NCI-H1048 (cell line): ENCODE measurements around the gene COQ5.
"Not testable (repeated sequence)": the region's sequence is repeated elsewhere in the genome, so short reads cannot be mapped to it uniquely, and the experiment has no call there.

Experiments
- DNase-seq: peaks from one replicate; lab custom pipeline; 2025; lab: John Stamatoyannopoulos, UW

The COQ5 gene, protein sequence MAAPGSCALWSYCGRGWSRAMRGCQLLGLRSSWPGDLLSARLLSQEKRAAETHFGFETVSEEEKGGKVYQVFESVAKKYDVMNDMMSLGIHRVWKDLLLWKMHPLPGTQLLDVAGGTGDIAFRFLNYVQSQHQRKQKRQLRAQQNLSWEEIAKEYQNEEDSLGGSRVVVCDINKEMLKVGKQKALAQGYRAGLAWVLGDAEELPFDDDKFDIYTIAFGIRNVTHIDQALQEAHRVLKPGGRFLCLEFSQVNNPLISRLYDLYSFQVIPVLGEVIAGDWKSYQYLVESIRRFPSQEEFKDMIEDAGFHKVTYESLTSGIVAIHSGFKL

DNA sequence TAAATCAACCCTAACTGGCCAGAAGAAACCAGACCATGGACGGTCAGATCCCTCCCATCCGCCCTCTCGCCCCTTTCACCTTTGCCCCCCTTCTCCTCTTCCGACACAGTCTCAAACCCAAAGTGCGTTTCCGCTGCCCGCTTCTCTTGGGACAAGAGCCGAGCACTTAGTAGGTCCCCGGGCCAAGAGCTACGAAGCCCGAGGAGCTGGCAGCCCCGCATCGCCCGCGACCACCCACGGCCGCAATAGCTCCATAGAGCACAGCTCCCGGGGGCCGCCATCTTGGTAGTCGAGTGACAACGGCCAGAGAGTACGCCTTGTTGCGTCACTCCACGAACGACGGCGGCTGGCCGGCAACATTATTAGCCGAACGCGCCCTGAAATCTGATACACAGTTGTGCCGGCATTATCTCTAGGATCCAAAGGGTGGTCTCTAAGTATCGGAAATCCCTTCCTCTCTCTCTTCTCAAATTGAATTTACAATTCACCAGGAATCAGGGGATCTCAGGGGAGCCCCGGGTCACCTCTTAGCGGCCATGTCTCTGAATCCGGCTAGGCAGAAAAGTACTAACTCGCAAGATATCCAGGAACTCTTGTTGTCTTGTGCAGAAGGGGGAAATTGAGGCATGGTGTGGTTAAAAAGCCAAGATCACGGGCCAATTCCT lies at the start of gene COQ5:
Gene COQ5 (minus strand): TSS at position 298 of the 665 bp plus-strand sequence. CDS start 17 bp downstream, at position 281.
- peak; percentile 57 for DNase-seq

DNA sequence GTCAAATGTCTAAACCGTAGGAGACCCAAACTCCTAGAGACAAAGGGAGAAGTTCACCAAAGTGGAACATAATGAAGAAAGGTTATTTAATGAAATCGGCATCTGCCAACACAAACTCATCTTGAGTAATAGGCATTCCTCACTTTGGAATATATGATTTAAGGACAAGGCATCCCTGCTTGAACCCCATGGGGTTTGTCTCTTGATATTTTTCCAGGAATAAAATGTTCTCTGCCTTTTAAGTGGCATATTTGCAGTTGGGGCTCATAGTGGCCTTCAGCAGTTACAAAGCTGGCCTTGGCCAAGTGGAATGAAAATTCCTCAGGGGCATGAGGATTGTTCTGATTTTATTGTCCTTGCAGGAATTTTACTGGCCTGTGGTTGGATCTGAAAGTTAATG lies 45.1 kb upstream of the COQ5 start:
- no peak for DNase-seq

DNA sequence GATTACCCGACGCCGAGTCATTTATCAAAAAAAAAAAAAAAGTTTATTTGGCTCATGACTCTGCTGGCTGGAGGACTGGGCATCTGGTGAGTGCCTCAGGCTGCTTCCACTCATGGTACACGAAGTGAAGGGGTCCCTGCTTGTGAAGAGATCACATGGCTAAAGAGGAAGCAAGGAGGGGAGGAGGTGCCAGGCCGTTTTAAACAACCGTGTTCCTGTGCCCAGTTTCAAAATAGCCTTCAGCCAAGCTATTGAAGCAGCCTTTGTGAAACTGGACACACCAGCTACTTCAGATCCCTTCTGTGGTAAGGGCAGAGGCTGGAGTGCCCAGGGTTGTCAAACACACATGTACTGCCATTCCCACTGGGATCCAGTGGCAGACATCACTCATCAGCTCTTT lies 44.6 kb upstream of the COQ5 start:
- DNase-seq, result no peak

DNA sequence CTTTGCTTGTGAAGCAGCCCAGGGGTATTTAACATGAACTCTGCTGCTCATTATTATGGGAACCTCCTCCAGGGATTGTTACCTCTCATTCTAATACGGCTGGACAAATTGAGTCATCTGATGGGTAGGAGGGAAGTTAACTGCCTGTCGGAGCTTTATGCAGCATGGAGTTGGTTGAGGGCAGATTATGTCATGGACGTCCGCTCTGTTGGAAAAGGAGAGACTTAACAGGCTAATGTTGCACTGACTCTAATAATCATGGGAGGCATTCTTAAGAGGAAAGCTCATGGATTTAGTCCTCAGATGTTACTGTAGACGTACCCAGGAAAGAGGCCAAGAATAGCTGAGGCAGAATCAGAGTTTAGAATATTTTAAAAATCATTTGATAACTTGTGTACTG lies 42.3 kb upstream of the COQ5 start:
- no peak for DNase-seq

DNA sequence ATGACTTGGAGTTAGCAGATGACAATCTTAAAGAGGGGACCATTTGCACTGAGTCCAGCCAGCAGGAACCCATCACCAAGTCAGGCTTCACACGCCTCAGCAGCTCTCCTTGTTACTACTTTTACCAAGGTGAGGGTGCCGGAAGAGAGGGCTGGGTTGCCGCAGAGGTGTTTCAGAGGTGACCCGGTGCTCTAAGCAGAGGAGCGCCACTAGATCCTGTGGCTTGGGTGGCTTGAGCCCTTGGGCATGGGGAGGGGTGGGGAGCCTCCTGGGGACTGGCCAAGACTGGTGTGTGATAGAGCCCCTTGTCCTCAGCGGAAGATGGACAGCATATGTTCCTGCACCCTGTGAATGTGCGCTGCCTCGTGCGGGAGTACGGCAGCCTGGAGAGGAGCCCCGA lies 34.5 kb upstream of the COQ5 start:
- DNase-seq, result no peak

DNA sequence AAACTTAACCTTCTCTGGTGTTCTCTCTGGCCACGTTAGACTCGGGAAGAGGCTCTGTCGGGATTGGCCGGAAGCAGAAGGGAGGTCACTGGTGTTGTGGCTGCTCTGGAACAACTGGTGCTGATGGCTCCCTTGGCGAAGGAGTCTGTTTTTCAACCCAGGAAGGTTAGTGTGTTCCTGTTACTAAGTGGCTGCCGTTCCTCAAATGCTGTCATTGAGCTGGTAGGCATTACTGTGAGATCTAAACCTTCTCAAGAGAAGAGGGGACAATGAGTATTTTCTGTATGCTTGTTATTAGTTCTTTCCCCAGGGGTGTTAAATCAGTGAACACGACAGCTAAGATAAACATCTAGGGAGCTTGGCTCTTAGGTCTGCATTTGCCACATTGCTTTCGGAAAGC lies 33.9 kb upstream of the COQ5 start:
- DNase-seq, result no peak

DNA sequence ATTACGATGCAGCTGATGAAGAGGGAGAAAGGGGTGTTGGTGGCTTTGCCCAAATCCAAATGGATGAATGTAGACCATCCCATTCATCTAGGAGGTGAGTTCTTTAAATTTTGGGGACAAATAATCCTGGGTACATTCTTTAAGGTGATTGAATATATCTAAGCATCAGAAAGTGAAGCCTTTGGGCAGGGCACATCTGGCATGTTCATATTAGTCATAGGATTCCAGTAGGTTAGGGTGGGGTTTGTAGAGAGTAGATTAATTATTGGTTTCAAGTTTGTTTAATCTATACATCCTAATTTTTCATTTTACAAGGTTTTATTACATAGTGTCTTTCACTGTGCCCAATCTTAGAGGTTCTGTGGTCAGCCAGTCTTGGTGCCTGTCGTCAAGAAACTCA lies 28.6 kb upstream of the COQ5 start:
- no peak for DNase-seq

DNA sequence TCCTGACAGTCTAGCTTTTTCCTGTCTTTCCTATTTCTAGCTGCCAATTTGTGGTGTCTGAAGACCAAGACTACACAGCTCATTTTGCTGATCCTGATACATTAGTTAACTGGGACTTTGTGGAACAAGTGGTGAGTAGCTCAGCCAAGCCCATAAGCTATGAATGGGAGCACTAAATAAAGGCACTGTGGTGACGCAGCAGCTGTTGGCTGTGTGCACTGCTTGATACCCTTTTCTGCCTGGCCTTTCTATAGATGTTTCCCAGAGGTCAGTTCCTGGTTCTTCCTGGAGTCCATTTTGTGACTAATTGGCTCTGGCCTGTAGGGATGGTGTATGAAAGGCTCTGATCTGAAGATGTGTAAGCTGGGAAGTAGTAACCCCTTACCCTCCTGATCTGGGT lies 25.7 kb upstream of the COQ5 start:
- DNase-seq, result no peak

DNA sequence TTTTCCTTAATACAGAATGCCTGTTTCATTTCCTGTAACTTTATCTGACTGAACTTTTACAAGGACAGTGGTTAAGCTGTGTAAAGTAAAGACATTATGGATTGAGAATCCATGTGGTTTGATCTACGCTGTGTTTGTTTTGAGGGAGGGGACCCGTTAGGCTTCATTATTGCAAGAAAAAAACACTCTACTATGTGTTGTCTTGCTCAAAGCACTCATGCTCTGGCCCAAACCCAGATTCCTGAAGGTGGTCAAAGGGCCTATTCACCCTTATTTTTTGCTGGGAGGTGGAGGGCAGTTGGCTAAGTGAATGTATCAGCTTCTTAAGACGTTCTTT lies 17.1 kb upstream of the COQ5 start:
- no peak for DNase-seq

DNA sequence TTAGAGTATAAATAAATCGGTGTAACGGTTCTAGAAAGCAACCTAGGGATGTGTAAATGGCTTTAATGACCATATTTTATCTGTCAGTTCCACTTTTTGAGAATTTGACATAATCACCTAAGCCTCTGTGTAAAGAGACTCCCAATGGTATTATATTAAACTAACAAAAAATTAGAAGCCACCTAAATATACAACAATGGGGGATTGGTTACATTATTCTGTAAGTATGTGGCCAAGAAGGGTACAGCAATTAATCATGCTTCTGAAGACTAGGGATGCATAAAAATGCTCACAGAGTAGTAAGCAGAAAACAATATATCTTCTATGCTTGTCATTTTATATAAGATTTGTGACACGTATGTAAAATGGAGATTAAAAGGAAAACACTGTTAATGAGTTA lies 15.7 kb upstream of the COQ5 start:
- no peak for DNase-seq

DNA sequence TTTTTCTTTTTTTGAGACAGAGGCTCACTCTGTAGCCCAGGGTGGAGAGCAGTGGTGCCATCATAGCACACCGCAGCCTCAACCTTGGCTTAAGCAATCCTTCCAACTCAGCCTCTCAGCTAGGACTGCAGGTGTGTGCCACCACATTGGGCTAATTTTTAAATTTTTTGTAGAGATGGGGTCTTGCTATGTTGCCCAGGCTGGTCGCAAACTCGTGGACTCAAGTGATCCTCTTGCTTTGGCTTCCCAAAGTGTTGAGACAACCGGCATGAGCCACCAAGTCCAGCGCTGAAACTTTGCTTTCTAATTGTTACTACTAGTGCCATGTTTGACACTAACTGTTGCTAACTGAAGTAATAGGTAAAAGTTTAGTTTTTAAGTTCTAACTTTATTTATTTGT lies 13.2 kb upstream of the COQ5 start:
- DNase-seq, result no peak

DNA sequence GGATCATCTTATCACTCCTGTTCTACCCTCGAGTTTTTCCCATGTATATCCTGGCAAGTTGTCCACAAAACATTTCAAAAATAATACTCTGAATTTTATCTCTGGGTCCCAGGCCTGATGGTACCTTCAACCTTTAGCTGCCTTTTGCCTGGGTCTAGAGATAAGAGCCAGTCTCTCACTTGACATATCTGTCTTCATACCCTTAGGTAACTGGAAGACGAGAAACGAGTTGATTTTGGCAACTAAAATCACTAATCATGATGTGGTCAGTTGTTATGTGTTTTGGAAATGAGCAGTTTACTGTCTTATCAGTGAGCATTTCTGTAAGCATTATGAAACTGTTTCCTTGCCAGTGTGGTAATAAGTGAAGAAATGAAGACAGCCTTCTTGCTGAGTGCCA lies 11.5 kb upstream of the COQ5 start:
- DNase-seq, result no peak

DNA sequence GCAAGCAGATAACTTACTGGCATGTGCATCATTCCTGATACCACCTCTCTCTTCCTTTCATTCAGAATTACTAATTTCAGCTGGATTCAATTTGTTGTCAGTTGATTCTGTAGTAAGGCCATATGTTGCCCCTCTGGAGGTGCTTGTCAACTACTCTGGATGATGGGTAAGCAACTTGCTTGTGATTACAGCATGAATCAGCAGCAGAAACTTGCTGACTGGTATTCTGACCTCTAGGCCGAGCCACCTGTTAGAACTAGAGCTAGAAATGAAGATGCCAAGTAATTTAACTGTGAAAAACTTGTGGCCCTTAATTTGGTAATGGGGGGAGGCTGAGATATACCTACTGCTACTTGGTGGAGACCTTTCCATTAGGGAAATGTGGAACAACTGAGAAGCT lies 10.3 kb upstream of the COQ5 start:
- no peak for DNase-seq

DNA sequence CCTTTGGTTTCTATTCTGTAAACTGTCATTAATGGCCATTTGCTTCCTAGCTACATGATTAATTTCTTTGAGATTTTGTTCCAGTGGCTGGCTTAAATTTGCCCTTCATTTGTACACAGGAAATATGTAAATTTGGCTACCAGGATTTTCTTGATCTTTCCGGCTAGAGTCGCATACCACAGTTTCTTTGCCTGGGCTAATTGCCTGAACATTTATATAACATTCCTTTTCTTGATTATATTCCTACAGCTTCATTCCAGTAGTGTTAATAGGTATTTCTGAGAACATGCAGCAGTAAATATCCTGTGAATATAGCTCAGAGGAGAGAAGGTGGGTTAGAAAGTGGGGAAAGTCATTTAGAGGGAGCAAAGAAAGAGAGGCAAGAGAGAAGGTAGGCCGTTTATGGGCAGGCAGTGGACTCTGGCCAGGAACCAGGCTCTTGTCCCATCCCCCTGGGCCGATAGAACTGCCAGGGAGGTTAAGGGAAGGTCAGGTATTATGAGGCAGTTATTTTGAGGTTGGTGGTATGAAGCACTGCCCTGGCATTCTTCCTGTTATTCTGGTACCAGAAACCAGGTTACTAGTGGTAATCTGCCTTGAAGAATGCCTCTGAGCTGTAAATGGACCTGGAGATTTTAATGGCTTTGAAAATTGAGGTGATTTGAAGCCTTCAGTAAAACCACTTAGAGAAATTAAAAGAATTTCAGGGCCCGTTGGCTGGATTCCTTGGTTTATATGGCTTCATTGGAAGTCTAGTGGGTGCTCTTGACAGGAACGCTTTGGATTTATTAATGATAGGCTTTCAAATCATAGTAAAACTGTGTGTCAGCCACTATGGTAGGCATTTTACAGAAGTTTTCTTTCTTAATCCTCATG lies 9.6 kb upstream of the COQ5 start:
- no peak for DNase-seq

DNA sequence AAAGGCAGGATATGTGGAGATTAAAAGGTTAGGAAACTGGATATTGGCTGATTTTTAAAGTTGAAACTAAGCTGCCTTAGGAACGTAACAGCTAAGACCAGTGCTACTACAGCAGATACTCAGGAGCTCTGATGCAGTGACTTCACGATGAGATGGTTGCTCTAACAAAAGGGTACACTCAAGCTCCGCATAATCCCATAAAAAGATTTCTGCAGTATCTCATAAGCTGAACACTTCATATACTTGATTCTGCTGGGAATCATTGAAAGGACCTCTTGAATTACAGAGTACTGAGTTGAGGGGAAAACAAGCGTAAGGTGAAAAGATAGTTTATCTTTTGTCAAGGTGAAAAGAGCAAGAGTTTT lies 8.9 kb upstream of the COQ5 start:
- DNase-seq, result no peak

DNA sequence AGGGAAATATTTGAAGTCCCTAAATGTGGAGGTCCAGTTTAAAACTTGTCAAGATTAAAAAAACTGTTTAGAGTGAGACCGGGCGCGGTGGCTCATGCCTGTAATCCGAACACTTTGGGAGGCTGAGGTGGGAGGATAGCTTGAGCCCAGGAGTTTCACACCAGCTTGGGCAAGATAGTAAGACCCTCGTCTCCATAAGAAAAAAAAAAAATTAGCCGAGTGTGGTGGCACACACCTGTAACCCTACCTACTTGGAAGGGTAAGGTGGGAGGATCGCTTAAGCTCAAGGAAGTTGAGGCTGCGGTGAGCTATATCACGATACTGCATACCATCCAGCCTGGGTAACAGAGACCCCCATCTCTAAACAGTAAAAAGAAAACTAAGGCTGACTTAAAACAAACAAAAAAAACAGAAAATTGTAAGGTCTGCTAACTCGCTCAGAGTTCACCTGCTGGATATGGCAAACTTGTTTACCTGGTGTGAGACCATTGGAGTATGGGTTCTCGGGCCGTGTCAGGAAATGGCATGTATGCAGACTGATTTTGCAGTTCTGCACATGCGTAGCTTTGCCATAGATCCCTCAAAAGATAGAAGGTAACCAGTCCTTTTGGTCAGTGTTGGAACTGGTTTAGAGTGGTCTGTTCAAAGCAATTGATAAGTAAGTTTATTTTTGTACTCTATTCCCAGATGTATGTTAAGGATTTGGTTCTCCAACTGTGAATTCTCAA lies 7.3 kb upstream of the COQ5 start:
- no peak for DNase-seq

DNA sequence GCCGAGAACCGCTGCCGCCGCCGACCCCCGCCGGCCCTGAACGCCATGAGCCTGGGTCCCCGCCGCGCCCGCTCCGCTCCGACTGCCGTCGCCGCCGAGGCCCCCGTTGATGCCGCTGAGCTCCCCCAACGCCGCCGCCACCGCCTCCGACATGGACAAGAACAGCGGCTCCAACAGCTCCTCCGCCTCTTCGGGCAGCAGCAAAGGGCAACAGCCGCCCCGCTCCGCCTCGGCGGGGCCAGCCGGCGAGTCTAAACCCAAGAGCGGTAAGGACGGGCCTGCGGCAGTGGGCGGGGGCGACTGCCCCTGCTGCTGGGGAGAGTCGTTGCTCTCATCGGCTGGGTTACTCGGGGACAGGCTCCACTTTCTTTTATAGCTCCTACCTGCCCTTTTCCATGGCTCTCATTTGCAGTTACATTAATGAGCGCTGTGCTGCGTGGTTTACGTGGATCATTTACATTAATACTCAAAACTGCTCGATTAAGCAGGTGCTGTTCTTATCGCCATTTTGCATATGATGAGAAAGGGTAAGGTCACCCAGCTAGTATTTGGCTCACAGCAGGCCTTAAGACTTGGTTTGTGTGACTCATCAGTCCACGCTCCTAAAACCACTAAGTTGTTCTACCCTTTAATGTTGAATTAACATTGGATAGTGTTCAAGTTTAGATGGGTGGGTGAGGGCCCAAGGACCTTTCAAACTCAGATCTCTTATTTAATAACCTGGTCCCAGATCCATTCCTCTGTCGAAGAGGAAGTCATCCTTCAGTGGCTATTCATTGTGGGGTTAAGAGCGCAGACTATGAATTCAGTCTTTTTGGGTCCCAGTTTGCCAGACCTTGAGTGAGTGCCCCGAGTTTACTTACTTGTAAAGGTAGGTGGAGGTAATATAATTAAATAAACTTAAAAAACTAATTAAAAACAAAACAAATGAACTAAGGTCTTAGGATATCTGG lies 6.0 kb upstream of the COQ5 start:
- no peak for DNase-seq

DNA sequence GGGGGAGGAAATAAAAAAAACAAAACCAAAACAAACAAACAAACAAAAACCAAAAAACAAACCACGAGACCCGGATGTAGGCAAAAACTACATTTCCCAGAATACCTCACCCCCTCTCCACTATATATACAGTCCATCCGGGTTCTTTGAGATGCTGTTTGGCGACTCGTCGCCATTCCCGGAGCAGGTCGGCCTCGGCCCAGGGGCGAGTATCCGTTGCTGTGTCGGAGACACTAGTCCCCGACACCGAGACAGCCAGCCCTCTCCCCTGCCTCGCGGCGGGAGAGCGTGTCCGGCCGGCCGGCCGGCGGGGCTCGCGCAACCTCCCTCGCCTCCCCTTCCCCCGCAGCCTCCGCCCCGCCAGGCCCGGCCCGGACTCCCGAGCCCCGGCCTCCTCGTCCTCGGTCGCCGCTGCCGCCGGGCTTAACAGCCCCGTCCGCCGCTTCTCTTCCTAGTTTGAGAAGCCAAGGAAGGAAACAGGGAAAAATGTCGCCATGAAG lies 5.3 kb upstream of the COQ5 start, which contains the start of gene RNF10:
Gene RNF10 (plus strand): TSS at position 154 of the 500 bp plus-strand sequence. CDS start 456 bp downstream, outside the sequence.
- peak; percentile 65 for DNase-seq

DNA sequence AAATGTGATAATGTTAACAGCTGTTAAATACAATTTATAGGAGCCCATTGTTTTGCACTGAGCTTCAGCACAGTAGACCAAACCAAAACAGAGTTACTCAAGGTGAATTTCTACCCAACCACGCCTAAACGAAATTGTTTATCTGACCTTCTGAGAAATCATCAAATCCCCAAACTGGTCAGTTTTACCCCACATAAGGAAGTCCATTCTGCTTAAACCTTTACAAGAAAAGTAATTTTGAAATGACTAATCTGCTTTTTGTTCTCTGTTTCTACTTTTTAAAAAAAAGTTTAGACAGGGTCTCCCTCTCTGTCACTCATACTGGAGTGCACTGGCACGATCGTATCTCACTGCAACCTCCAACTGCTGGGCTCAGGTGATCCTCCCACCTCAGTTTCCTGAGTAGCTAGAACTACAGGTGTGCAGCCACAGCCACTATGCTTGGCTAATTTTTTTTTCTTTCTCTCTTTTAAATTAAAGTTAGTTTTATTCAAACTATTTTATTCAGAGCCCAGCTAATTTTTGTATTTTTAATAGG lies 3.8 kb upstream of the COQ5 start:
- no peak for DNase-seq

DNA sequence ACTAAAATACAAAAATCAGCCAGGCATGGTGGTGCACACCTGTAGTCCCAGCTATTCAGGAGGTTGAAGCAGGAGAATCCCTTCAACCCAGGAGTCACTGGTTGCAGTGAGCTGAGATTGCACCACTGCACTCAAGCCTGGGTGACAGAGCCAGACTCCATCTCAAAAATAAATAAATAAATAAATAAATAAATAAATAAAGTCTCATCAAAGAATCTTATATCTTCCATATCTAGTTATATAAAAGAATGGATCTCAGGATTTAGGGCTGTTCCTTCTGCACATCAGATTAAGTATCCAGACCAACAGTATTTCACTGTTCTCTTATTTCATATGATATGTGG lies 1.4 kb upstream of the COQ5 start:
- DNase-seq, result not testable (repeated sequence)
